HK-2 (cell line): ENCODE measurements around the gene XRCC4.
"Not testable (repeated sequence)": the region's sequence is repeated elsewhere in the genome, so short reads cannot be mapped to it uniquely, and the experiment has no call there.

ENCODE experiments used
- DNase-seq: peaks from one replicate; pipeline ENCODE4 v3.0.0-alpha.2; 2018; ENCODE audit not compliant: unreplicated experiment

The XRCC4 gene

GRCh38 chr5:83177803-83178202 is 100.5 kb downstream of the XRCC4 start:
- no peak for DNase-seq

- no peak for DNase-seq
Measured at GRCh38 chr5:83179966-83180365, 102.6 kb downstream of the XRCC4 start.

GRCh38 chr5:83184534-83184933 is 107.2 kb downstream of the XRCC4 start:
- DNase-seq: no peak

- DNase-seq: no peak
Measured at GRCh38 chr5:83192947-83193346, 115.6 kb downstream of the XRCC4 start.

- DNase-seq: no peak
Measured at GRCh38 chr5:83197326-83197967, 120.1 kb downstream of the XRCC4 start.

DNA sequence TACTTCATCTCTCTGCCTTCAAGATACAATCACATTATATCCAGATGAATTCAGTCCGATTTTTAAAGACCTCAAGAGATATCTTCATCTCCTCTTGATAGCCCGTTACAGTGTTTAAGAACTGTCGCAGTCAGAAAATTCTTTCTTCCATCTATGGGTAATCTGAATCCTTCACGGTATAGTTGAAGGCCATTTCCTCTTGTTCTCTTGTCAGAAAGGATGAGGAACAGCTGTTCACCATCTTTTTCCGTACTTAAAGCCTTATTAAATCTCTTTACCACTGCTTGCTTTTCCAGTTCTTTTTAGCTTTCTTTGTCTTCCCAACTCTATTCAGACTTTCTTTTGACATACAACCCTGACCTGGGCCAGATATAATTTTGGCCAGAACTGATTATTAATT is 121.8 kb downstream of the XRCC4 start:
- DNase-seq: no peak

- no peak for DNase-seq
Measured at GRCh38 chr5:83204651-83205050, 127.3 kb downstream of the XRCC4 start.

DNA sequence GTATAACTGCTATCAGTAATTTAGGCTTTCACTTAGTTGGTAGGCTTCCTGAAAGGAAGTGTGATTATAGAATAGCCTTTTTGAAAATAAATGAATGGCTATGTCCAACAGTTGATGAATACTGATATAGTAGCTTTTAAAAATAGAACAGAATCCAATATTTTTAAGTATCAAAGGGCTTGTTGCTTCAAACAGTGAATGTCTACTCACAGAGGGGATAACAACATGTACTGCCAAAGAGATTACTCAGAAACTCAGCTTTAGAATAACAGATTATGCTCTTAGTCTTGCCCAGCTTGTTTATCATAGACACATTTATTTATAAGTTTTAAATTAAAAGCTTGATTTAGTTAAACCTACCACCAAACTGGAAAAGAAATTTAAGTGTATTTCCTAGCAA is 132.6 kb downstream of the XRCC4 start:
- DNase-seq: no peak

DNA sequence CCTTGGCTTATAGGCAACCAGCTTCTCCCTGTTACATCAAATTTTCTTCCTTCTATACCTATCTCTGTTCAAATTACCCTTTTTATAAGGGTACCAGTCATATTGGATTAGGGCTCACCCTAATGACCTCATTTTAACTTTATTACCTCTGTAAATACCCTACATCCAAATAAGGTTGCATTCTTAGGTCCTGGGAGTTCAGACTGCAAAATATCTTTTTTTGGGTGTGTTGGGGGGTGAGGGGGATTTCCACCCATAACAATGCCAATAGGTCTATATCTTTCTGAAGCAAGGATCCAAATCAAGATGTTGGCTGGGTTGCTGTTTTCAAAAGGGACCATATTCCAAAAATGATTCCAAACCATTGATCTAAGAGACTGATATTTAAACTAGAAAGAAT is 141.7 kb downstream of the XRCC4 start:
- no peak for DNase-seq

- no peak for DNase-seq
Measured at GRCh38 chr5:83219495-83219894, 142.1 kb downstream of the XRCC4 start.

- DNase-seq: no peak
Measured at GRCh38 chr5:83220331-83220730, 143.0 kb downstream of the XRCC4 start.

DNA sequence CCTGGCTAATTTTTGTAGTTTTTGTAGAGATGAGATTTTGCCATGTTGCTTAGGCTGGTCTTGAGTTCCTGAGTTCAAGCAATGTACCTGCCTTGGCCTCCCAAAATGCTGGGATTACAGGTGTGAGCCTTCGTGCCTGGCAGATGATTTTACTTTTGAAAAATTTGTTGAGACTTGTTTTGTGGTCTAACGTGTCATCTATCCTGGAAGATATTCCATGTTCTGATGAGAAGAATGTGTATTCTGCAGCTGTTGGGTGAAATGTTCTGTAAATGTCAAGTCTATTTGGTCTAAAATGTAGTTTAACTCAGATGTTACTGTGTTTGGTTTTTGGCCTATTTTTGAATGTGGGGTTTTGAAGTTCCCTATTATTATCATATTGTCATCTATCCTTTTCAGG is 145.6 kb downstream of the XRCC4 start:
- DNase-seq: no peak

GRCh38 chr5:83227611-83228010 is 150.3 kb downstream of the XRCC4 start:
- no peak for DNase-seq

- DNase-seq: no peak
Measured at GRCh38 chr5:83230511-83230910, 153.2 kb downstream of the XRCC4 start.

DNA sequence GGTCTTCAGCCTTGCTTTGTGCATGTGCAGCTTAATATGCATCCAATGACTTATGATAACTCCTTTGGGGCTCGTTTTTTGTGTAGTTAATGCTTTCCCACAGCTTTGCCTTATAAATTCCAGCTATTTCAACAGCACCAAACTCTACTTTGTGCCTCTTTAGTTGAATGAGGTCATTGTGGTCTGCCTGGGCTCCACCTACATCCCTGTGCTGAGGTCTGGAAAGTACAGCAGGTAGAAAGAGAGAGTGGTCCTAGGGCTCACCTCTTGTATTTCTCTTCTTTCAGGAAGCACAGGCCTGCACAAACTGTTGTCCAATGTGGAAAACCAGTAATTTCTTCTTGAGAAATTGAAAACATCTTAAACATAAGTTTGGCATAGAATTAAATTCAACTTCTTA is 167.2 kb downstream of the XRCC4 start:
- DNase-seq: no peak

DNA sequence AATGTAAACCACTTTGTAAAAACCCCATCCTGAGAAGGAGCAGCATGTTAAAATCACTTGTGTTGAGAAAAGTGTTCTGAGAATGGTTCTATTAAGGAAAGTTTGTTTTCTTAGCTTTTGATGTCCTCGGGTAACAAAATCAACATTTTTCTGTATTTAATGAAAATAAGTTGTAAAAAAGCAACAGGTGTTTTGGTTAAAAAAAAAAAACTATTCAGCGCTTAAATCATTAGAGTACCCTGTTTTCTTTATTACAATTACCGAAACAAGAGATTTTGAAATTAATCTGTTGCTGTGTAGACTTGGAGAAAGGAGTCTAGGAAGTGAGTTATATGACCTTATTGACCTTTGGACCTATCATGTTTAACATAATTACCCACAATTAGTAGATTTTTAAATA is 167.7 kb downstream of the XRCC4 start:
- DNase-seq: no peak

DNA sequence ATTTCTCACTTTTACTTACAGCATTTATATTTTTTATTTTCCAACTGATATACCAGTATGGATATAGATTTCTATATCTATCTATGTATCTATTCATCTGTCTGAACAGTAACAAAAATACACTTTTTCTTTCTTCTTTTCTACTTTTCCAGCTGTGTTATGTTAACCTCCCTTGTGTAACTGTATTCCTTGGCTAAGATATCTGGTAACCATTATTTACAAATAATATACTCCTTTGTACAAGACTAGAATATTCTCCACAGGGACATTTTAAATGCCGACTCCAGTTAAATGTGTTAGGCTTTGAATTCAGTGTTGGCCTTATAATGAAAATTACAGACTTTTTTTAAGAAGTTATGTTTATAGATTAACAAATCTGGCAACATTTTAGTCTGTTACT is 168.7 kb downstream of the XRCC4 start:
- DNase-seq: no peak

DNA sequence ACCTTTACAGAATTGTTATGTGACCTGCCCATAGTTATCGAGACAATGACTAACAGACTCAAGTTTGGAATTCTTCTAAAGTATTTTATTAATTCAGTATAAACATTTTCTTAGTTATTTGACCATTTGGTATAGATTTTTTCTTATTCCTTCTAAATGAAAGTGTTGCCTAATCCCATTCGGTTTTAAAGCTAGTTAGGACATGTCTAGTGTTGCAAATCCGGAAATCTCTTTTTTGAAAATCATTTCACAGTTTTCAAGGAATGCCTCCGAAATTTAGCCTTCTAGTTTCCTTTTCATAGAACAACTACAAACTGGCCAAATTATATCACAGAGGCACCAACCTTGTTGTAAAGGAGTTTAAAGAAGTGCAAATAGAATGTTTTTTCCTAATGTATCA is 171.8 kb downstream of the XRCC4 start:
- DNase-seq: no peak

DNA sequence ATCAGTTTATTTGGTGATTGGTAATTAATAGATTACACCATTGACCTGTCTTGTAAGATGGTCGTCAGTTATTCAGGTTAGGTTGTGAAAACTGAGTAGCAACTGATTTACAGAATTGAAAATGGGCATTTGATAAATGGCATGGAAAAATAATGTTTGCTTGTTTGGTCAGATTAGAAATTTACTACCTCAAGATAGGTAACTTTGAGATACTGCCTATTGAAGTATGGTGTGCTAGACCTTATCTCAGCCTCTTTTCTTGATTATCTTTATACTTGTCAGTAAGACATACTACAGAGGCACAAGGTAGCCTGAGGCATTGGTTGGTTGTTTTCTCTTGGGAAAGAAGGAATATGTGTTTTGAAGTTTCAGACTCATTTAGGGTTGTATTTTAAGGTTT is 174.5 kb downstream of the XRCC4 start:
- no peak for DNase-seq

GRCh38 chr5:83253720-83254119 is 176.4 kb downstream of the XRCC4 start:
- DNase-seq: no peak

- no peak for DNase-seq
Measured at GRCh38 chr5:83255268-83255667, 177.9 kb downstream of the XRCC4 start.

DNA sequence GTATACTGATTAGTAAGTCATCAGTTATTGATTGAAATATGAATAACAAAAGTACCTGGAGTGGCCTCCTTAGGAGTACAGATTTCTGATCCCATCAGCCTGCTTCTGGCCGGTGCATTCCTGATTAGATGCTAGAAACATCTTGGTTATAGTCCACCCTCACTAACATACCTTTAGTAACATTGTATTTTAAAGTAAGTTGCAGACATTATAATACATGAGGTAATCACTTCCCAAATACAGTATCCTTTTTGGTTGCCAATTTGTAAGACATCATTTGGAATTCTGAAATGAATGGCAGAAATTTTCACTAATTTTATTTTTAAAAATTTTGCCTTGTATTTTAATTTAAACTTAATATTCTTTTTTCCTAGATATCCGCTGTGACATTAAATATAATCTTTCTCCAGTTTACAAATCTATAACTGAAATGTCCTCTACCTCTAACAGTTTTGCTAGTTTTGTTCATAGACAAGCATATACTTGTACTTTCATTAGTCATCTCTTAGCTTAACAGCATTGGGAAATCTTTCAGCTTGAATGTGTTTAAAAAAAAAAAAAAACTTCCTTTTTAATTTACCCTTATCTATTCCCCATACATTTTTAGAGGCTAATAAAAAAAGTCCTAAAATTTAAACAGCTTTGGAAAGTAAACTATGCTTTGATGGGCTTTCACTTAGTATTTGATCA is 178.9 kb downstream of the XRCC4 start:
- no peak for DNase-seq

DNA sequence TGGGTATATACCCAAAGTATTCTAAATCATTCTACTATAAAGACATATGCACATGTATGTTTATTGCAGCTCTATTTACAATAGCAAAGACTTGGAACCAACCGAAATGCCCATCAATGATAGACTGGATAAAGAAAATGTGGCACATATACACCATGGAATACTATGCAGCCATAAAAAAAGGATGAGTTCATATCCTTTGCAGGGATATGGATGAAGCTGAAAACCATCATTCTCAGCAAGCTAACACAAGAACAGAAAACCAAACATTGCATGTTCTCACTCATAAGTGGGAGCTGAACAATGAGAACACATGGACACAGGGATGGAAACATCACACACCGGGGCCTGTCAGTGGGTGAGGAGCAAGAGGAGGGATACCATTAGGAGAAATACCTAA is 180.3 kb downstream of the XRCC4 start:
- DNase-seq: not testable (repeated sequence)

GRCh38 chr5:83265318-83265717 is 188.0 kb downstream of the XRCC4 start:
- DNase-seq: no peak
